Keratinocyte (primary cell): ENCODE measurements around the gene BEAN1. TPM values are rescaled to one million over a fixed set of nuclear protein-coding genes. Genes with fewer than 3 reads are reported as not detected.

Experiments
- DNase-seq: peaks from one replicate; pipeline ENCODE4 v3.0.0-alpha.2; 2011; ENCODE audit warnings: low read depth, missing footprints, low spot score
- FAIRE-seq: peaks from 2 replicates; lab custom pipeline; 2011; peaks lifted over from hg19 to GRCh38; lab: Jason Lieb, UNC
- H2AFZ ChIP-seq: 2 replicates; pipeline ENCODE4 v1.6.0; 2012; ENCODE audit warnings: low read length, control low read depth, inconsistent platforms; ENCODE audit not compliant: control insufficient read depth
- H3K27ac ChIP-seq: 2 replicates; pipeline ENCODE4 v1.5.1; 2011; ENCODE audit warnings: low read length; ENCODE audit not compliant: control insufficient read depth, insufficient read depth
- H3K27me3 ChIP-seq: 3 replicates; pipeline ENCODE4 v1.6.0; 2011; ENCODE audit warnings: low read length; ENCODE audit not compliant: control insufficient read depth, insufficient read depth; ENCODE audit errors: extremely low read depth
- H3K36me3 ChIP-seq, 2 experiments: 2 replicates in 1 of 2; 3 replicates in 1 of 2; pipeline ENCODE4 v1.5.1; 2011; ENCODE audit warnings: low read length in 2 of 2, mild to moderate bottlenecking in 1 of 2; ENCODE audit not compliant: control insufficient read depth in 2 of 2, insufficient read depth in 2 of 2; ENCODE audit errors: extremely low read depth in 1 of 2
- H3K4me1 ChIP-seq: 3 replicates; pipeline ENCODE4 v1.5.1; 2011; ENCODE audit warnings: low read length; ENCODE audit not compliant: control insufficient read depth, insufficient read depth; ENCODE audit errors: extremely low read depth
- H3K4me2 ChIP-seq: 3 replicates; pipeline ENCODE4 v1.6.0; 2011; ENCODE audit warnings: low read depth, low read length; ENCODE audit not compliant: control insufficient read depth, insufficient read depth; ENCODE audit errors: extremely low read depth
- H3K4me3 ChIP-seq, 3 experiments: fragments of 200-600 bp in 1 of 3; sonication (generic) in 1 of 3; 2 replicates in 2 of 3; 3 replicates in 1 of 3; pipeline ENCODE4 v1.5.1; 2011 to 2016; ENCODE audit warnings: low read length in 3 of 3, mild to moderate bottlenecking in 3 of 3, control low read depth in 2 of 3, inconsistent platforms in 1 of 3, low read depth in 1 of 3, mixed read lengths in 1 of 3, mixed run types in 1 of 3, moderate library complexity in 1 of 3; ENCODE audit not compliant: control insufficient read depth in 2 of 3, insufficient read depth in 2 of 3; ENCODE audit errors: extremely low read depth in 1 of 3
- H3K79me2 ChIP-seq: 2 replicates; pipeline ENCODE4 v1.6.0; 2012; ENCODE audit warnings: low read length; ENCODE audit not compliant: control insufficient read depth, insufficient read depth
- H3K9ac ChIP-seq: 3 replicates; pipeline ENCODE4 v1.6.0; 2011; ENCODE audit warnings: low read length; ENCODE audit not compliant: control insufficient read depth, insufficient read depth; ENCODE audit errors: extremely low read depth
- H3K9me1 ChIP-seq: 3 replicates; pipeline ENCODE4 v1.6.0; 2011; ENCODE audit warnings: low read length; ENCODE audit not compliant: control insufficient read depth, insufficient read depth; ENCODE audit errors: extremely low read depth
- H3K9me3 ChIP-seq: 2 replicates; pipeline ENCODE4 v1.5.1; 2012; ENCODE audit warnings: low read depth, low read length; ENCODE audit not compliant: control insufficient read depth
- H4K20me1 ChIP-seq: 3 replicates; pipeline ENCODE4 v1.6.0; 2011; ENCODE audit warnings: low read length; ENCODE audit not compliant: control insufficient read depth, insufficient read depth; ENCODE audit errors: extremely low read depth
- EZH2 ChIP-seq: IDR thresholded peaks from one replicate; pipeline ENCODE4 v1.6.1; 2012; ENCODE audit warnings: inconsistent platforms, mild to moderate bottlenecking, low read length, moderate library complexity
- dilution Hi-C: fragments of 300-500 bp; cut with MboI; formaldehyde crosslinking; loops from one replicate; pipeline ENCODE4 v1.7.0; 2020; ENCODE audit warnings: low sequenced_read_pairs; ENCODE audit not compliant: extremely low pct_ligation_motif_present
- polyA plus RNA-seq, 5 experiments: library from polyadenylated mRNA; depleted of rRNA in 3 of 5; stranded (reverse) in 3 of 5; stranded (forward) in 1 of 5; unstranded in 1 of 5; fragments of >200 nt; gene quantifications; 1 replicate in 1 of 5; 2 replicates in 3 of 5; 3 replicates in 1 of 5; pipeline versions ENCODE4 v1.2.1 to v1.2.3, GENCODE V29; 2011 to 2012; ENCODE audit warnings: missing spikeins in 2 of 5, low read depth in 1 of 5, low replicate concordance in 1 of 5
- TF ChIP-seq, protein P1 (sequence below), 3 experiments: IDR thresholded peaks in 1 of 3; conservative IDR thresholded peaks in 1 of 3; optimal IDR thresholded peaks in 1 of 3; 2 replicates in 2 of 3; 3 replicates in 1 of 3; pipeline versions ENCODE3 to v1.5.1; 2011; ENCODE audit warnings: low read length in 3 of 3, mild to moderate bottlenecking in 3 of 3, moderate library complexity in 2 of 3, control low read depth in 1 of 3, inconsistent platforms in 1 of 3; ENCODE audit not compliant: insufficient read depth in 2 of 3; ENCODE audit errors: extremely low read depth in 1 of 3

Gene BEAN1
- polyA plus RNA-seq, 1 donor (not counting 4 experiments of a cell fraction or from before 2014, with no cell fraction given), result 0.24 TPM

DNA sequence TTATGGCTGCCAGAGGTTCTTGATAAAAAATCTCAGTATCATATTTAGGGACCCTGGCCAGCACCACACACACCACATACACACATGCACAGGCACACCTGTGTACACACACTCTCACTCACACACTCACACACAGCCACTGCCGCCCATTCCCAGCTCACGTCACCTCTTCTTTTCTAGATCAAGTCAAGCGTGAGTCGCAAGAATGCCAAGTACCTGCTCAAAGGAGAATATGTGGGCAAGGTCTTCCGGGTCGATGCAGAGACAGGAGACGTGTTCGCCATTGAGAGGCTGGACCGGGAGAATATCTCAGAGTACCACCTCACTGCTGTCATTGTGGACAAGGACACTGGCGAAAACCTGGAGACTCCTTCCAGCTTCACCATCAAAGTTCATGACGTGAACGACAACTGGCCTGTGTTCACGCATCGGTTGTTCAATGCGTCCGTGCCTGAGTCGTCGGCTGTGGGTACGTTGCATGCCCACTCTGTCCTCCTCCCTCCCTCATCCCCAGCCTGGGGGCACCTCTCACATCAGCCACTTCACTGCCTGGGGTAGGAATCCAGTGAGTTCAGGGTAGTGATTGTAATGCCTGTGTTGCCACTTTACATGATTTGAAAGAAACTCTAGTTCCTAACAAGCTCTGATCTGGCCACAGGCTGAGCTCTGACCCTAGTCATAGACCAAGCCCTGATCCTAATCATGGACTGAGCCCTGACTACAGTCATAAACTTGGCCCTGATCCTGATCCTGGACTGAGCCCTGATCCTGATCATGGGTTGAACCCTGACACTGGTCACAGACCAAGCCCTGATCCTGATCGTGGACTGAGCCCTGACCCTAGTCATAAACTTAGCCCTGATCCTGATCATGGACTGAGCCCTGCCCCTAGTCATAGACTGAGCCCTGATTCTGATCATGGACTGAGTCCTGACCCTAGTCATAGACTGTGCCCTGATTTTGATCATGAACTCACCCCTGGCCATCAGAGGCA lies 40.2 kb upstream of the BEAN1 start:
- Histone ChIP-seq H3K4me1 (peaks cover 20% of the 10 kb centered on the region), H4K20me1 (no peaks in the 10 kb centered on the region), H3K4me3 (no peak overlapping the region), H3K4me2 (no peak overlapping the region), H3K9ac (no peak overlapping the region), H3K27me3 (no peaks in the 10 kb centered on the region), H3K9me1 (no peaks in the 10 kb centered on the region), H3K27ac (no peak overlapping the region), H3K79me2 (no peaks in the 10 kb centered on the region), H2AFZ (no peak overlapping the region), H3K36me3 (no peaks in the 10 kb centered on the region), H3K9me3 (no peaks in the 10 kb centered on the region)
- no peak for TF ChIP-seq EZH2
- dilution Hi-C loops, result no loop called here
- DNase-seq, result no peak
- FAIRE-seq, result no peak

DNA sequence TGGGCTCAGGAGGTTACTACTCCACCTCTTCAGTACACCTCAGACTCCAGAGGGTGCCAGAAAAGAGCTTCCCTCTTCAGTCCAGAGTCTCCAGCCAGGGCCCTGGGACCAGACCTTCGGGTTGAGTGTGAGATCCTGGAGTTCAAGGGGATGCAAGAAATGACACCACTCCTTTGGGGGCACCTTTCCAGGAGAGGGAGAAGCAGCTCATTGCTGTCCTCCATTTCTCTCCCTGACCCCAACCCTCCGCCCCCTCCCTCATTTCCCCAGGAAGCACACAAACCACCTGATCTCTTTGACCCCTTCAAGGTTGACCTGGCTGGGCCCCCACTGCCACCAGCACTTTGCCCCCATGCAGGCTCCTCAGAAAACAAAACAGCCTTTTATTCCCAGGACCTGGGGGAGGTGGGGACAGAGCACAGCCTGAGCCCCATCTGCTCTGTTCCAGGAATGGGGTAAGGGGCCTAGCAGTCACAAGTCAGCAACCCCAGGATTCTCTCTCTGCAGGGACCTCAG lies 39.2 kb upstream of the BEAN1 start:
- H3K27me3 ChIP-seq, result no peaks in the 10 kb centered on the region
- H3K9me3 ChIP-seq, result no peaks in the 10 kb centered on the region
- no peaks in the 10 kb centered on the region for H3K9me1 ChIP-seq
- dilution Hi-C loops, result no loop called here
- no peak overlapping the region for H2AFZ ChIP-seq
- TF ChIP-seq, protein P1, sequence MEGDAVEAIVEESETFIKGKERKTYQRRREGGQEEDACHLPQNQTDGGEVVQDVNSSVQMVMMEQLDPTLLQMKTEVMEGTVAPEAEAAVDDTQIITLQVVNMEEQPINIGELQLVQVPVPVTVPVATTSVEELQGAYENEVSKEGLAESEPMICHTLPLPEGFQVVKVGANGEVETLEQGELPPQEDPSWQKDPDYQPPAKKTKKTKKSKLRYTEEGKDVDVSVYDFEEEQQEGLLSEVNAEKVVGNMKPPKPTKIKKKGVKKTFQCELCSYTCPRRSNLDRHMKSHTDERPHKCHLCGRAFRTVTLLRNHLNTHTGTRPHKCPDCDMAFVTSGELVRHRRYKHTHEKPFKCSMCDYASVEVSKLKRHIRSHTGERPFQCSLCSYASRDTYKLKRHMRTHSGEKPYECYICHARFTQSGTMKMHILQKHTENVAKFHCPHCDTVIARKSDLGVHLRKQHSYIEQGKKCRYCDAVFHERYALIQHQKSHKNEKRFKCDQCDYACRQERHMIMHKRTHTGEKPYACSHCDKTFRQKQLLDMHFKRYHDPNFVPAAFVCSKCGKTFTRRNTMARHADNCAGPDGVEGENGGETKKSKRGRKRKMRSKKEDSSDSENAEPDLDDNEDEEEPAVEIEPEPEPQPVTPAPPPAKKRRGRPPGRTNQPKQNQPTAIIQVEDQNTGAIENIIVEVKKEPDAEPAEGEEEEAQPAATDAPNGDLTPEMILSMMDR (optimal IDR thresholded peaks at IDR 0.05 in 1 of 3, IDR thresholded peaks at IDR 0.05 in 1 of 3, conservative IDR thresholded peaks at IDR 0.05 in 1 of 3; ENCODE audit: extremely low read depth in 1 of 3, insufficient read depth in 2 of 3, low read length in 3 of 3), result no peak
- TF ChIP-seq EZH2, result no peak
- no peak overlapping the region for H3K27ac ChIP-seq
- no peak overlapping the region for H3K4me2 ChIP-seq
- H3K4me1 ChIP-seq, result peaks cover 10% of the 10 kb centered on the region
- H3K4me3 ChIP-seq, result no peak overlapping the region
- H4K20me1 ChIP-seq, result no peaks in the 10 kb centered on the region
- no peak for DNase-seq
- H3K79me2 ChIP-seq, result no peaks in the 10 kb centered on the region
- no peak overlapping the region for H3K9ac ChIP-seq
- no peaks in the 10 kb centered on the region for H3K36me3 ChIP-seq
- FAIRE-seq, result no peak
